ENCODE data around the gene TSPAN9. TPM values are rescaled to one million over a fixed set of nuclear protein-coding genes. Genes with fewer than 3 reads are reported as not detected.

The TSPAN9 gene
- total RNA-seq, 1 donor from 2014 or later: 31.7 TPM

GRCh38 chr12:3086729-3087323 is 9.6 kb downstream of the TSPAN9 start:
- TF ChIP-seq CTCF (conservative IDR thresholded peaks at IDR 0.05): no peak
- DNase-seq (ENCODE audit: extremely low spot score, unreplicated experiment): no peak
- Mint-ChIP-seq H3K36me3 (peaks cover 37% of the 10 kb centered on the region), H3K9me3 (no peaks in the 10 kb centered on the region), H3K4me3 (no peak overlapping the region), H3K27me3 (no peaks in the 10 kb centered on the region), H3K27ac (no peak overlapping the region), H3K4me1 (ENCODE audit: unreplicated experiment) (peaks cover 28% of the 10 kb centered on the region)

GRCh38 chr12:3087758-3088650 is 10.8 kb downstream of the TSPAN9 start:
- no peak overlapping the region for H3K27ac Mint-ChIP-seq
- peaks cover 24% of the 10 kb centered on the region for H3K4me1 Mint-ChIP-seq (ENCODE audit: unreplicated experiment)

GRCh38 chr12:3089588-3089987 is 12.4 kb downstream of the TSPAN9 start:
- no peaks in the 10 kb centered on the region for H3K9me3 Mint-ChIP-seq
- no peak overlapping the region for H3K27ac Mint-ChIP-seq
- H3K4me1 Mint-ChIP-seq (ENCODE audit: unreplicated experiment): peaks cover 20% of the 10 kb centered on the region
- H3K4me3 Mint-ChIP-seq: no peak overlapping the region
- H3K36me3 Mint-ChIP-seq: peaks cover 27% of the 10 kb centered on the region
- H3K27me3 Mint-ChIP-seq: no peaks in the 10 kb centered on the region
- no peak for DNase-seq (ENCODE audit: extremely low spot score, unreplicated experiment)
- TF ChIP-seq CTCF (conservative IDR thresholded peaks at IDR 0.05): no peak

More at GRCh38 chr12:3087758-3088650, 10.8 kb downstream of the TSPAN9 start:
- H3K27me3 Mint-ChIP-seq: no peaks in the 10 kb centered on the region
- no peak for DNase-seq (ENCODE audit: extremely low spot score, unreplicated experiment)
- no peaks in the 10 kb centered on the region for H3K9me3 Mint-ChIP-seq
- H3K4me3 Mint-ChIP-seq: no peak overlapping the region
- peaks cover 34% of the 10 kb centered on the region for H3K36me3 Mint-ChIP-seq
- no peak for TF ChIP-seq CTCF (conservative IDR thresholded peaks at IDR 0.05)

GRCh38 chr12:3090240-3091037 is 13.3 kb downstream of the TSPAN9 start:
- Mint-ChIP-seq H3K36me3 (peaks cover 27% of the 10 kb centered on the region), H3K4me3 (no peak overlapping the region), H3K27ac (peak overlapping the region; percentile 38), H3K4me1 (ENCODE audit: unreplicated experiment) (peaks cover 20% of the 10 kb centered on the region), H3K27me3 (no peaks in the 10 kb centered on the region), H3K9me3 (no peaks in the 10 kb centered on the region)
- DNase-seq (ENCODE audit: extremely low spot score, unreplicated experiment): no peak
- TF ChIP-seq CTCF (conservative IDR thresholded peaks at IDR 0.05): no peak

- H3K36me3 Mint-ChIP-seq: peaks cover 21% of the 10 kb centered on the region
- TF ChIP-seq CTCF (conservative IDR thresholded peaks at IDR 0.05): no peak
- no peaks in the 10 kb centered on the region for H3K27me3 Mint-ChIP-seq
- peak overlapping the region; percentile 38 for H3K27ac Mint-ChIP-seq
- H3K4me1 Mint-ChIP-seq (ENCODE audit: unreplicated experiment): peaks cover 20% of the 10 kb centered on the region
- H3K9me3 Mint-ChIP-seq: no peaks in the 10 kb centered on the region
- no peak for DNase-seq (ENCODE audit: extremely low spot score, unreplicated experiment)
- no peak overlapping the region for H3K4me3 Mint-ChIP-seq
Observed at GRCh38 chr12:3091038-3091319, 13.8 kb downstream of the TSPAN9 start.

All from type B pancreatic cell (in vitro differentiated cells).